Measurements from ENCODE around the gene SPATA22. TPM values are rescaled to one million over a fixed set of nuclear protein-coding genes. Genes with fewer than 3 reads are reported as not detected.

SPATA22 gene
- total and polyA plus RNA-seq, 3 donors from 2014 or later = 100 to 368 (median 114) TPM

GRCh38 chr17:3475812-3476610 is 4.4 kb upstream of the SPATA22 start, which contains the start of gene ASPA:
Gene ASPA, plus strand, starts transcription at chr17:3475997. Its CDS starts 163 bp downstream, at chr17:3476160.
- DNase-seq = no peak
- Histone ChIP-seq H3K9me3 (no peaks in the 10 kb centered on the region), H3K4me1 (no peaks in the 10 kb centered on the region), H3K27ac (peak within 1 kb of the TSS; percentile 25 to 52), H3K36me3 (ENCODE audit: low read depth, missing control alignments) (no peaks in the 10 kb centered on the region), H3K4me3 (peak within 1 kb of the TSS; percentile 32 to 41), H3K27me3 (no peaks in the 10 kb centered on the region)
- intact Hi-C loops (cut with DNase I; ENCODE audit: low total_unique reads) = no loop called here
- TF ChIP-seq, protein P1, sequence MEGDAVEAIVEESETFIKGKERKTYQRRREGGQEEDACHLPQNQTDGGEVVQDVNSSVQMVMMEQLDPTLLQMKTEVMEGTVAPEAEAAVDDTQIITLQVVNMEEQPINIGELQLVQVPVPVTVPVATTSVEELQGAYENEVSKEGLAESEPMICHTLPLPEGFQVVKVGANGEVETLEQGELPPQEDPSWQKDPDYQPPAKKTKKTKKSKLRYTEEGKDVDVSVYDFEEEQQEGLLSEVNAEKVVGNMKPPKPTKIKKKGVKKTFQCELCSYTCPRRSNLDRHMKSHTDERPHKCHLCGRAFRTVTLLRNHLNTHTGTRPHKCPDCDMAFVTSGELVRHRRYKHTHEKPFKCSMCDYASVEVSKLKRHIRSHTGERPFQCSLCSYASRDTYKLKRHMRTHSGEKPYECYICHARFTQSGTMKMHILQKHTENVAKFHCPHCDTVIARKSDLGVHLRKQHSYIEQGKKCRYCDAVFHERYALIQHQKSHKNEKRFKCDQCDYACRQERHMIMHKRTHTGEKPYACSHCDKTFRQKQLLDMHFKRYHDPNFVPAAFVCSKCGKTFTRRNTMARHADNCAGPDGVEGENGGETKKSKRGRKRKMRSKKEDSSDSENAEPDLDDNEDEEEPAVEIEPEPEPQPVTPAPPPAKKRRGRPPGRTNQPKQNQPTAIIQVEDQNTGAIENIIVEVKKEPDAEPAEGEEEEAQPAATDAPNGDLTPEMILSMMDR (IDR thresholded peaks at IDR 0.05) = no peak
- TF ChIP-seq POLR2A (IDR thresholded peaks at IDR 0.05) = no peak
- 38 to 52% methylated on average over 7 of the region's 7 CpGs for WGBS, 2 donors

- H3K4me3 ChIP-seq = no peak overlapping the region
- DNase-seq = no peak
- intact Hi-C loops (cut with DNase I; ENCODE audit: low total_unique reads) = no loop called here
Measured at GRCh38 chr17:3475251-3475685, 3.6 kb upstream of the SPATA22 start.

GRCh38 chr17:3474212-3474611 is 2.6 kb upstream of the SPATA22 start:
- Histone ChIP-seq H3K27ac (peak overlapping the region in 1 of 2 donors; percentile 2), H3K36me3 (ENCODE audit: low read depth, missing control alignments) (no peaks in the 10 kb centered on the region), H3K9me3 (no peaks in the 10 kb centered on the region), H3K27me3 (no peaks in the 10 kb centered on the region), H3K4me1 (no peaks in the 10 kb centered on the region), H3K4me3 (no peak overlapping the region)
- no peak for DNase-seq
- no peak for TF ChIP-seq POLR2A (IDR thresholded peaks at IDR 0.05)
- TF ChIP-seq, protein P1 (IDR thresholded peaks at IDR 0.05) = no peak
- intact Hi-C loops (cut with DNase I; ENCODE audit: low total_unique reads) = no loop called here
- 45 to 52% methylated on average over 3 of the region's 3 CpGs for WGBS, 2 donors

More at GRCh38 chr17:3475251-3475685, 3.6 kb upstream of the SPATA22 start:
- H3K27me3 ChIP-seq = no peaks in the 10 kb centered on the region
- no peaks in the 10 kb centered on the region for H3K36me3 ChIP-seq (ENCODE audit: low read depth, missing control alignments)
- H3K4me1 ChIP-seq = no peaks in the 10 kb centered on the region
- WGBS, 2 donors = 64 to 68% methylated on average over 4 of the region's 4 CpGs
- no peaks in the 10 kb centered on the region for H3K9me3 ChIP-seq
- TF ChIP-seq, protein P1 (IDR thresholded peaks at IDR 0.05) = no peak
- TF ChIP-seq POLR2A (IDR thresholded peaks at IDR 0.05) = no peak
- peak overlapping the region; percentile 25 to 52 for H3K27ac ChIP-seq

DNA sequence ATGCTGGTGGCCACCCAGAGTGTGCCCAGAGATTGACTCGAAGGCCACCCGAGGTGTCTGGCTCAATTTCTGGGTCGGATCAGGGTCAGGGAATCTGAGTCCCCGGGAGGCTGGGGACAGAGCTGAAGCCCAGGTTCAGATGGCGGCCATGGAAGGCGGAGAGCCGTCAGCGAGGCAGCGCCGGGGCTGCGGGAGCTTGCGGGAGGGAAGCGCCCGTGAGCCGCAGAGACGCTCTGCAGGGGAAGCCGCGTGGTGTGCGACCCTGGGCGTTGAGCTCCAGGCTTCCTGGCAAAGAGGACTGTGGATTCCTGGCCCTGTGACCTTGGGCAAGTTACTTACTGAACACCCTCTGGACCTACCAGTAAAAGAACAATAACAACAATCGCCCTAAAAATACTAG is 518 bp upstream of the SPATA22 start:
- H3K27me3 ChIP-seq = no peaks in the 10 kb centered on the region
- H3K4me3 ChIP-seq = peak overlapping the region; percentile 44 to 54
- peak; percentile 31 for DNase-seq
- peak overlapping the region; percentile 52 to 59 for H3K27ac ChIP-seq
- no peaks in the 10 kb centered on the region for H3K4me1 ChIP-seq
- H3K36me3 ChIP-seq (ENCODE audit: low read depth, missing control alignments) = no peaks in the 10 kb centered on the region
- TF ChIP-seq, protein P1 (IDR thresholded peaks at IDR 0.05) = no peak
- no peak for TF ChIP-seq POLR2A (IDR thresholded peaks at IDR 0.05)
- intact Hi-C loops (cut with DNase I; ENCODE audit: low total_unique reads) = no loop called here
- no peaks in the 10 kb centered on the region for H3K9me3 ChIP-seq
- whole genome bisulfite sequencing, 2 donors = 51 to 56% methylated on average over 14 to 21 of the region's 21 CpGs

All from testis (tissue), 3 donors.